HG02571 (cell line): ENCODE results near the gene KLHDC8A.
A peak's percentile ranks its signal among the peaks of the same experiment; 100 is the strongest.

ENCODE experiments used
- ATAC-seq: cut with Tn5 transposase; IDR thresholded peaks from one replicate; pipeline ENCODE4 v1.9.1; 2021; ENCODE audit warnings: mild to moderate bottlenecking, moderate library complexity; ENCODE audit not compliant: unreplicated experiment

KLHDC8A gene

DNA sequence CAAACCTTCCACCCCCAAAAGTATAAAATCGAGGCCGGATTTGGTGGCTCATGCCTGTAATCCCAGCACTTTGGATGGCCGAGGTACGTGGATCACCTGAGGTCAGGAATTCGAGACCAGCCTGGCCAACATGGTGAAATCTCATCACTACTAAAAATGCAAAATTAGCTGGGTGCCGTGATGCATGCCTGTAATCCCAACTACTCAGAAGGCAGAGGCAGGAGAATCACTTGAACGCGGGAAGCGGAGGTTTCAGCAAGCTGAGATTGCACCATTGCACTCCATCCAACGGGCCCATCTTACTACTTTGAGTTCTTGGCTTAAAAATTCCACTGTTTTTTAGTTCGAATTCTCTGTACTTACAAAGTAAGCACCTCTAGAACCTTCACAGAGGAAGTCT, 11.0 kb downstream of the KLHDC8A start:
- no peak for ATAC-seq

- ATAC-seq, result no peak
These were observed 12.4 kb downstream of the KLHDC8A start for GRCh38 chr1:205344066-205344928.

DNA sequence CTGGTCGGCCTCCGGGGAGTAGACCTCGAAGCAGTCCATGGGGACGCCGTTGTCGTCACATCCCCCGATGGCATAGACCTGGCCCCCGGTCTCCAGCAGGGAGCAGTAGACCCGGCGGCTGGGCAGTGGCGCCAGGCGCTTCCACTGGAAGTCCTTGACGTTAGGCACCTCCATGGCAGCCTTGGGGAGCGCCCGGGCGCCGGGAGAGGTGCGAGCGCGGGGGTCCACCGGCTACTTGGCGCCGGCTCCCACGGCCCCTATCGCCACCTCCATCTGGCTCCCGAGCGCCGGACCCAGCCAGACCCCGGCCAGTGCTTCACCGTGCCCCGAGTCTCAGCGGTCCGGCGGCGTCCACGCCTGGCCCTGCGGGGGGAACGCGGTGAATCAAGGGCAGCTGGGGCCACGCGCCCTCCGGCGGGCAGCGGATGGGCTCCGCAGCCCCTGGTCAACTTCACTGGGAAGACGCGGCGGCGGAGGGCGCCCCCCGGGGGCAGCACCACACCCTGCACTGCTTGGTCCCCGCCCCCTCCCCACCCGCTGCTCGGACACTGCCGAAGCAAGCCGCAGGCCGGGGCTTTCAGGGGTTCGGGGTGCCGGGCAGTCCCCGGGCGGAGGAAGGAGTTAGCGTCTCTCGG, 13.2 kb downstream of the KLHDC8A start:
- ATAC-seq, result no peak

DNA sequence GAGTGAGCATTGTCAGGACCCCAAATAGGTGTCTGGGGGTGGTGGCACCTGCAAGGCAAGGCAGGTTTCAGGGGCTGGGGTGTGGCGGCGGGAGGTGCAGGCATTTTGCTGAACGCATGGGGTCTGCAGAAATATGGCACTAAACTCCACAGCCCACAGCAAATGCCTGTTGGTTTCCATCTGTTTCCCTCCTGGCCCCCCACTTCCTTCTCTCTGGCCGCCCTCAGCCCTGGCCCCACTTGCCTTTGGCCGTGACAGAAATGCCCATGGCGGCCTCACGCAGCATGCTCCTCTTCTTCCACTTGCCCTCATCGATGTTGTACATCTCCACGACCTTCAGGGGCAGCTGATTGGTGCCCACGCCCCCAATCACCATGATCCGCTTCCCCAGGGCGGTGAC, 13.7 kb downstream of the KLHDC8A start:
- ATAC-seq, result no peak

- no peak for ATAC-seq
These were observed 16.0 kb downstream of the KLHDC8A start for GRCh38 chr1:205340676-205341075.

- ATAC-seq, result peak; percentile 73
These were observed 17.0 kb downstream of the KLHDC8A start for GRCh38 chr1:205339717-205340116.

DNA sequence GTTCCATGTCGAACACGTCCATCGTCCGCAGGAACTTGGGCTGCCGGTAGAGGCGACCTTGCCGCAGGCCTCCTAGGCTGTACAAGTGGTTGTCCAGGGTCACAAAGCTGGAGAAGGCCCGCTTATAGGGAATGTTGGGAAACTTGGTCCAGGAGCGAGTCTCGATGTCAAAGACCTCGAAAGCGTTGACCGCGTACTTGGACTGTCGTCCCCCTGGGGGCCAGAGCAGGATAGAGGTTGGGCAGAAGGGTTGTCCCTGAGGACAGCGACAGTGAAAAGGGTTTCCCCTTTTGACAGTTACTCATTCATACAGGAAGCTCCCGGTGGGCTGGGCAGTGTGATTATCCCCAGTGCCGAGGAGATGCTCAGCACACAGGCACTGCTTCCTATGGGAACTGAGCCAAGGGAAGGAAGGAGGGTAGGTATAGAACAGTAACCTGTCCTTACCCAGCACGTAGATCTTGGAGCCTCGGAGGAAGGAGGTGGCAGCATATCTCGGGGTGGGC, 17.5 kb downstream of the KLHDC8A start:
- ATAC-seq, result no peak

DNA sequence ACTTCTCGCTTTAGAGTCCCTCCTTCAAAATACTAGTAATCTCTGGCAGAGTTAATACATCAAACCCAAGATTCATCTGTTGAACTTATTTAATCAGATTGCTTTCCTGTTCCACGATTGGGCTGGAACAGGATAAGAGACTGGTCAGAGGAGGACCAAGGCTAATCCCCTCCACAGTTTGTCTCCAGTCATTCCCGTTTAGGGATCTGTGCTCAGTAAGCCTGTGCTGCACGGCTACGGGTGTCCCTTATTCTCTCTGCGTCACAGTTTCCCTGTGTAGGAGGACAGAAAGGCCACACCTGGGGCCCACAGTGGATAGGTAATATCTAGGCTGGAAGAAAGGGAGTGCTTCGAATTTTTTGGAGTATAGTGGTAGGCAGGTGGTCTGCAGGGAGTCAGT, 18.7 kb downstream of the KLHDC8A start:
- ATAC-seq, result no peak

DNA sequence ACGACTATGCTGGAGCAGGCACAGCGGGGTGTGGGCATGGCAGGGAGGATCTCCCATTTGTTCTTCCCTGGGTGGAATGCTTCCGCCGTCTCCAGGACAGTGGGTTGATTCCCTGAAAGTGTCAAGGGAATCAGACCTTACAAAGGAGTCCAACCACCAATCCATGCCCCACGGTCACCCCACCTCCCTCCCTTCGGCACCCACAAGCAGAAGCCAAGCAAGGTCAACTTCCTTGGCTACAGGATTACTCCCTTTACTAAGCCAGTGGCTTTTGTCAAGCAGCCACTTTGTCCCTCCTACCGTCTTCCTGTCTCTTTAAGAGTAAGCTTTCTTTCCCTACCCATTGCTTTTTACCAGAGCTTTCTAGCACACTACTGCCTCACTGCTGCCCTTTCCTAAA, 19.2 kb downstream of the KLHDC8A start:
- no peak for ATAC-seq

- ATAC-seq, result no peak
These were observed 21.0 kb downstream of the KLHDC8A start for GRCh38 chr1:205335692-205336091.

DNA sequence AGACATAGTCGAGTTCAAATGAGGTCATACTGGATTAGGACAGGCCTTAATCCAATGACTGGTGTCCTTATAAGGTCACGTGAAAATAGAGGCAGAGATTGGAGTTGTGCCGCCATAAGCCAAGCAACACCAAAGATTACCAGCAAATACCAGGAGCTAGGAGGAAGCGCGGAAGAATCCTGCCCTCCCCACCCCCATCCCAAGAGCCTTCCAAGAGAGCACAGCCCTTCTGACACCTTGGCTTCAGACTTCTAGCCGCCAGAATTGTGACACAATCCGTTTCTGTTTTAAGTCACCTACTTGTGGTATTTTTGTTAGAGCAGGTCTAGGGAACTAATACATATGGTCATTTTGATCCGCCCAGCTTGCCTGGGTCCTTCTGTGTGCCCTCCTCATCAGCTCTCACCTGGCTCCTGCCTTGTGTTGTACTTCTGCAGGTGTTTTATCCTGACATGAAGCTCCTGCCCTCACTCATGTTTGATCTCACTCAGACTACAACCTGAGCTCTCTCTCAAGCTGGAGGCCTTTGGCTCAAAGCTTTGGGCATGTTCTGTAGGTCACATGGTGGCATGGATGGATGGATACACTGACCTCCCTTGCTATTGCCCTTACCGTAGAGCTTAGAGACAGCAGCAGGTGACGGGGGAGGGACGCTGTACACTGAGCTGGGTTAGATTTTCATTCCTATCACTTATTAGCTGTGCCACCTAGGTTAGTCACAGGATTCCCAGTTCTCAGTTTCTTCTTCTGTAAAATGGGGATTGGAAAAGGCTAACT, 24.5 kb downstream of the KLHDC8A start:
- ATAC-seq, result no peak

GRCh38 chr1:205330150-205330549, 26.6 kb downstream of the KLHDC8A start:
- ATAC-seq, result no peak

DNA sequence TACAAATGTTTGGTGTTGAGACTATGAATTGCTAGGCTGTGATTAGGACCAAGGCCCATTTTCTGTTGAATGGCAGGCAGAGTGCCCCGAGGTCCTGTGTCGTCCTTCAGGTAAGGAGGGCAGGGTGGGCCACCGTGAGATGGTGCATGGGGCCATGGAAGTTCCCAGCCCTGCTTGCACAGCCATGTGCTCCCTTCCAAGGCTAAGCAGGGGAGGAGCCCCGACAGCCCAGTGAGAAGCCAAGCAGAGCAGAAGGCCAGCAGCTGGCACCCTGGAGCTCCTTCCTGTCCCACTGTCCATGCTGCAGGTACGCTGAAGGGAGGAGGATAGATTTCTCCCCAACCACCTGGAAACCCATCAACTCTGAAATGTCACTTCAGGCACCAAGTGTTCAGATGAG, 27.0 kb downstream of the KLHDC8A start:
- ATAC-seq, result no peak

- no peak for ATAC-seq
These were observed 28.2 kb downstream of the KLHDC8A start for GRCh38 chr1:205328476-205328875.

GRCh38 chr1:205326812-205327466, 29.8 kb downstream of the KLHDC8A start:
- ATAC-seq, result no peak

GRCh38 chr1:205325334-205325884, 31.3 kb downstream of the KLHDC8A start:
- no peak for ATAC-seq

DNA sequence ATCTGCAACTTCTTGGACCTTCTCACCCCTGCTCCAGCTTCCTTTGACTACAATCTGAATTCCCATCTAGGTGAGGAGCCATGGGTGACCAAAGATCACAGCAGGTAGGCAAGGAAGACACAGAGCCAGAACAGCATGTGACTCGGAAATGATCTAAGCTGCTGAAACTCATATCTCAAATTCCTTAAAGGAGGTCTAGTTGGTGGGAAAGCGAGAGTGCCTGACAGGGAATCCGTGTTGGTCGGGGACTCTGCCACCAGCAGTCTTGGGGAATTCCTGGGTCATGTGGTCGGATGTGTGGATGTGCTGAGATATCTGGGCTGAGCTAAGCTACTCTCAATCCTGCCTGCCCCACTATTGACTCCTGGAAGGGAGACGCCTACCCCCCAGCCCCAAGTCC, 31.9 kb downstream of the KLHDC8A start:
- no peak for ATAC-seq

- ATAC-seq, result no peak
These were observed 32.9 kb downstream of the KLHDC8A start for GRCh38 chr1:205323794-205324193.

DNA sequence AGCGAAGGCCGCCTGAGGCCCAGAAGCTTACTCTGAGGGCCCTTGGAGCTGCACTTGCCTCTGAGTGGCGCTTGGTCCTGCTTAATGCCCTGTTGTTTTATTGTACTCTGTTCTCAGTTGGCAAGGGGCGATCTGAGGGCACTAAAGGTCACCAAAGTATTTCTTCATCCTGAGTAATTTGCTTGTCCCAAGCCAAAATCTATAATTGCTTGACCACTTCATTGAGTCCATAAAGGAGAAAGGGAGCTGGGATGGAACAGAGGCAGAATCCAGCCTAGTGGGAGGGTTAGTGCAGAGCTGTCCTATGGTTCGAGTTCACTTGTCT, 34.8 kb downstream of the KLHDC8A start:
- no peak for ATAC-seq

DNA sequence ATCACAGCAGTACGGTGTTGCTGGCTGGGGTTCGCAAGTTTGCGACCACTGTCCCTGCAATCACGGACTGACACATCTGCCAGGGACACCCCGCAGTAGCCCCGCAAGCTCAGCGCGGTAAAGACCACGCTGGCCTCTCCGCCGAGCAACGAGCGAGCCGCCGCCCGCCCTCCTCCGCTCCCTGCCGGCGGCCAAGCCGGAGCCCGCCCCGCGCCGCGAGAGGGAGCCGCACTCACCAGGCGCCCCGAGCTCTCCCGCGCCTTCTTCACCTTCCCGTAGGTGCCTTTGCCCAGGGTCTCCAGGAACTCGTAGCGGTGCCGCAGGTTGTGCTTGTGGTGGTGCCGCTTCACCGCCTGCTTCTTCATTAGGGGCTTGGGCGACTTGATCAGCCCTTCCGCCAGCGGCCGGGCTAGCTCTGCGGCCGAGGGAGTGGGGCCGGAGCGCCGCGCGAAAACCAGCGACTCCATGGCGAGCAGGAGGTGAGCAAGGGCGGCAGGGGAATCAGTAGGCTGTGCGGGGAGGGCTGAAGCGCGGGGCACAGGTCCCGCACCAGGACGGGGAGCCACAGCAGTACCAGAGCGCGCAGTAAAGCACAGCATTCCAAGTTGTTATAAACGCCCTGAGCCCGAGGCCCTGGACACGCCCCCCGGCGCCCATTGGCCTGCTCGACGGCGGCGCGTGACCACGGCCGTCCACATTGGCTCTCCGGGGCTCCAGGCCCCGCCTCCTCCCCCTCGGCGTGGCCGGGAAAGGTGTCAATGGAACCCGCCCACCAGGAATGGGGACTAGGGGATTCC, 35.4 kb downstream of the KLHDC8A start, which contains the start of gene NUAK2:
Gene NUAK2 (minus strand): TSS at position 584 of the 797 bp plus-strand sequence. CDS start 117 bp downstream, at position 467.
- ATAC-seq, result no peak
